Kasumi-1 (cell line): ENCODE results near the gene IGFBP2.

Source experiments
- DNase-seq, 2 experiments: peaks; one replicate each; lab custom pipeline; 2025; lab: John Stamatoyannopoulos, UW

IGFBP2 gene

GRCh38 chr2:216683846-216684245 lies 50.6 kb downstream of the IGFBP2 start:
- peak; percentile 10 to 12 for DNase-seq

GRCh38 chr2:216685327-216685875 lies 52.2 kb downstream of the IGFBP2 start:
- DNase-seq, result no peak

GRCh38 chr2:216687111-216687510 lies 53.9 kb downstream of the IGFBP2 start:
- no peak for DNase-seq

- peak; percentile 13 to 28 for DNase-seq
Observed at GRCh38 chr2:216687646-216688045, 54.4 kb downstream of the IGFBP2 start.

DNA sequence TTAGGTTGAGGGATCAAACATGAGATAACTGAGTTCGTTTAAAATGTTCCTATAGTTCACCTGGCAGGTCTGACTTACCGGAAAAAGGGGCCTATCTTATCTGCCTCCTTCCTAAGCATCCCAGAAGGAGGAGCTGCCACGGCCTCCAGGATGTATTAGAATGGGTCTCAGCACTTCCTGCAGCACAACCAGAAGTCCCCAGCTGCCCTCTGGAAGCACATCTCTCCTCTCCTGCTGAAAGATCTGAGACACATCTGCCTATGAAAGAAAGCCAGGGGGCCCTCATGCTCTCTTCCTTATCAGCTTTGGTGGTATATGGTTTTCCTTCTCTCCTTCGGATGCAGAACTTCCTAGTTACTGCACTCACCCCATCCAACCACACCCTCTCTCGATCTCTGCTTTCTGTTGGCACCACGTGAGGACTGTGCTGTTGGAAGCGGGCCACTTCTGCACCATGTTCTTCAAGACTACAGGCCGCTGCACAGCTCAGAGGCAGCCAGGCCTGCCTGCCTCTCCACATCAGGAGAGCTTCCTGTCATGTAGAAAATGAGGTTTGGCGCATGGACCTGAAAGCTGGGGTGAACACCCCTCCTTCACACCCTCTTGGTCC lies 55.6 kb downstream of the IGFBP2 start:
- no peak for DNase-seq

DNA sequence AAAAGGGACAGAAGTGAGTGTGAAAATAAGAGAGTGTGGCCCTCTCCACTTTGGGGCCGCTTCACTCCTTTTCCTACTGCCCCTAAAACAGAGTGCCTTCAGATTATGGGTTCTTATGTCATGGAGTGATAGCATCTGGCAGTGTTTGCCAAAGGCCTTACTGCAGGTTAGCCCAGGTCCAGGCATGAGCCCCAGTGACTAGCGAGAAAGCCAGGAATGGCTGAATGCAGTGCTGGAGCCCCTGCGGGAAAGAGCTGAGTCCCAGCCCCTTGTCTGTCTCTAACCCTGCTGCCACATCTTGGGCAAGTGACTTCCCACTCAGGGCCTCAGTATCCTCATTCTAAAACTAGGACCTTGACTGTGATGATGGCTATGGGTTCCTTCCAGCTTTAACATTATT lies 56.2 kb downstream of the IGFBP2 start:
- no peak for DNase-seq

DNA sequence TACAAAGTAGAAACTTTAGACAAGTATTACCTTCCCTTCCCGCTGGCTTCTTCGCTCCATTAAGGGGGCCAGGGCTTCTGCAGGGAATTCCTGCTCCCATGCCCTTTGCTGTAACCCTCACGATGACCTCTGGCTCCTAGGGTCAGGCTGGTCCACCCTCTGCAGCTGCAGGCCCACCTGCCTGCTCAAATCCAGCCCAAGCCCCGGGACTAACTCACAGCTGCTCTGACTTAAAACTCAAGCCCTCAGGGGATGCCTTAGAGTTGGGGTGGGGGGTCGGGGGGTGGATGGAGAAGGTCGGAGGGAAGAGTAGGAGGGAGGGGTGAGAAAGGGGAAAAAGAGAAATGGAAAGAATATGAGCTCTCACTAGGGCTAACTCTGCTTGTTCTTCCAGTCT lies 57.2 kb downstream of the IGFBP2 start:
- DNase-seq, result no peak

DNA sequence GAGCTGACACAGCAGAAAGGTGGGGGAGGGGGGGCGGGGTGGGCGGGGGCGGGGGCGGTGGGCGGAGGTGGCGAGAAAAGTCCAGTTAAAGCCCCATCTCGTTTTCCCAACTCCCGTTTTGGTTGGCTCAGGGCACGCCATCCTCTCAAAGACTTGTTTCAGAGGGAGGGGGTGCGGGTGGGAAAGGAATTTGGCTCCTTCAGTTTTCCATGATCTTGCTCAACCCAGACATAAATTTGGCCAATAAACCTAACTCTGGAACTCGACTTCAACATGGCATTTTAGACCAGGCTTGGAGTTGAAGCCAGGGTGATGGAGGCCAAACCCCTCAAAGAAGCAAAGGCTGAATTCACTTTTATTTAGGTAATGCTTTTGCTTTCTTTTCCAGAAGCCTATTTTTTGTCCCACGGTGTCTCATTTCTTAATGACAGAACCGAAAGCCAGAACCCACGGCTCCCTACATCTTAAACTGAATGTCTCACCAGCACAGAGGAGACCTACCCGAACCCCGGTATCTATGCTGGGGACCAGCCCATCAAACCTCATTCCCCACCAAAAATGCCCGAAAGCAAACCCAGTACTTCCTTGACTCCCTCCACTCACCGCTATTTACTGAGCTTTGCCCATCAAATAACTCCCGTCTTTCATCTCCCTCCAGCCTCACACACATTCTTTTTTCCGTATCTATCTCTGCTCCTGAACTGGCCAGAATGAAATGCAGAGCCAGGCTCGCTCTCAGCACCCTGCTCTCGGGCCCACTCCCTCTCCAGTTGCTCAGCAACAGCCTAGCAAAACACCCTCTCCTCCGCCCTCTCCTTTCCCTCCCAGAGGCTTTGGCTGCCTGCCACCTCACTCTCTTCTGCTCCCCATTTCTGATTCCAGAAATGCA lies 57.9 kb downstream of the IGFBP2 start:
- peak in 1 of 2 experiments; percentile 0 for DNase-seq

DNA sequence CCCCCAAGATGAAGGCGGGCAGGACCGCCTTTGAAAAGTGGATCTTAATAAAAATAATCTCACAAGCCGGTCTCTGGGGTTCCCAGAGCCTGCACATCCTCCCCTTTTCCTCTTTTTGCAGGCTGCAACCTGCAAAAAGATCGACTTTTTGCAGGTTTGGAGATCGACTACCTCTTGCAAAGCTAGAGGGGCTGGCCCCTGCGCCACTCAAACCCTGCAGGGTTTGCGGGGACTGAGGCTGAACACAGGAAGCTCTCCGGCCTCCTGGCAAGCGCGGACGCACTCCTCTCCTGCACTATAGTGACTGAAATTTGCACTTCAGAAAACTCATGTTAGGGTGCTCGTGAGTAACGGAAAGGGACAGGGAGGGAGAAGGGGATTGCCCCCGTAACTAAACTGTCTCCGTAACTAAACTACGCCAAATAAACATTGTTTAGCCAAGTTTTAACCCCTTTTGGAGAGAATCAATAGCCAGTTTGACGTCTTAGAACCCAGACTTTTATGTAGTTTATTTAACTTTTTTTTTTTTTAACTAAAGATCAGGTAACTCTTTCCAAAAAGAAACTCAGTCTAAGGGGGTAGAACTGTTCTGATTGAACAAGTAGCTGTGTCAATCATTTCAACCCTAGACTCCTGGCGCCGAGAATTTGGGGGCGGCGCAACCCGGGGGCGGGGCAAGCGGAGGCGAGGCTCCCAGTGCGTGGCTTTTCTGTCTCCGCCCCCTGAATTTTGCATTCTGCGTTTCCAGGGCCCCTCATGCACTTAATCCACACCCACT lies 59.6 kb downstream of the IGFBP2 start:
- DNase-seq, result peak in 1 of 2 experiments; percentile 0

GRCh38 chr2:216693414-216694080 lies 60.3 kb downstream of the IGFBP2 start:
- peak in 1 of 2 experiments; percentile 0 for DNase-seq

DNA sequence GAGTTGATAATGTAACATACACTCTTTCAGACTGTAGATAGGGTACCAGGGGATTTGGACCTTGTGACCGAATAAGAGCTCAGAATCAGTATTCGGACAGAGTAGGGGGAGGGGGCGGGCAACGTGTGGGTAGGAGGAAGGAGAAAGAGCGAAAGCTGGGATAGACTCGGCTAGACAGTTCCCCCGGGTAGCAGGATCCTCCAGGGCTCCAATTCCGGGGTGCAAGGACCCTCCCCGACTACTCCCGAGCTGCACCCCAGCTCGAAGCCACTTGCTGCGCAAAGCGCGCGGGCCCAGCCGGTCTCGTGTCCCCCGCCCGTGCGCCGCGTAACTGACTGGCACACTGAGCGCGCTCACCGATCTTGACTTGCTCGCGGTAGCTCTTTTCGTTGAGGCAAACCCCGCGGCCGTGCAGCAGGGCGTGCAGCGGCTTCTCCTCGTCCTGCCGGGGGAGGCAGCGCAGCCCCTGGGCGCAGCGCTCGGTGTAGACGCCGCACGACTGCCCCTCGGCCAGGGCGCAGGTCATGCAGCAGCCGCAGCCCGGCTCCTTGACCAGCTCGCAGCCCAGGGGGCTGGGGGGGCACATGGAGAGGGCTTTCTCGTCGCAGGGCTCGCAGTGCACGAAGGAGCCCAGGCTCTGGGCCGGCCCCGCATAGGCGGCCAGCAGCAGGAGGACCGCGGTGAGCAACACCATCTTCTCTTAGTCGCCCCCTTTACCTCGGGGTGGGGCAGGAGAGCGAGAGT lies 61.0 kb downstream of the IGFBP2 start:
- DNase-seq, result no peak

GRCh38 chr2:216694826-216695217 lies 61.6 kb downstream of the IGFBP2 start:
- no peak for DNase-seq

GRCh38 chr2:216695401-216695821 lies 62.2 kb downstream of the IGFBP2 start, which contains the start of gene IGFBP5:
TSS of gene IGFBP5 (minus strand) at chr2:216695549. CDS start at chr2:216694775, 774 bp downstream.
- peak; percentile 1 to 2 for DNase-seq

GRCh38 chr2:216696321-216696720 lies 63.1 kb downstream of the IGFBP2 start:
- DNase-seq, result no peak

DNA sequence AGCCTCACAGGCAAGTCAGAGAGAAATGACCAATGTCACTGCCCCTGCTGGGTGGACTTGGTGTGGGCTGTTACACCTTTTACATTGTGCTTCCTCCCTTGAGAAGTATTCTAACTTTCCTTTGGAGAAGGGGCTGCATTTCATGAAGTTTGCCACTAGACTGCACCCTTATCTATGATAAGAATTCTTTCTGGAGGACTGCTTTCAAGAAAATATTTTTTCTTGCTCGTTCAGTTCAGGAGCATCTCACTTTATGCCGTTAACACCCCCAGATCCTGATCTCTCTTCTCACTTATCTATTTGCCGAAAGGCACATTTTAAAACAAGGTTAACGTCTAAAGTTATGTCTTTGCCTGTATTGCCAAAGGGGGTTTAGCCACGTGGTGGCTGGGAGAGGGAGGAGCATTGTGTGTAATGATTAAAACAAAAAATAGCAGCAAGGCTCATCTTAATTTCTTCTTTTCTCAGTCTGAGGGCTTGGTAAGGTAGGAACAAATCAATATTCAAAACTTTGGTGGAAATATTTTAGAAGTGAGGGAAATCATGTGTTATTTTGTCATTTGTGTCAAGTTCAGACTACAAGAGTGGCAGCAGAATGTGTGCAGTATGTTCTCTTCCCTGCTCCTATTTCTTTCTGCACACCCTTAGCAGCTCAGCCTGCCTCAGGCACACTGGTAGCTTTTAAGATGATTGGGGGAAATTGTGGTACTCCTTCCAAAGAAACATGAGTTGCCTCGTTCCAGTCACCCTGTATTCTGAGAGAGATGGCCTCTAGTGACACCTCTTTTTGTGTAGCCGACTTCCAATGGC lies 63.7 kb downstream of the IGFBP2 start:
- DNase-seq, result peak; percentile 21 to 33

- no peak for DNase-seq
Observed at GRCh38 chr2:216698293-216698692, 65.1 kb downstream of the IGFBP2 start.

DNA sequence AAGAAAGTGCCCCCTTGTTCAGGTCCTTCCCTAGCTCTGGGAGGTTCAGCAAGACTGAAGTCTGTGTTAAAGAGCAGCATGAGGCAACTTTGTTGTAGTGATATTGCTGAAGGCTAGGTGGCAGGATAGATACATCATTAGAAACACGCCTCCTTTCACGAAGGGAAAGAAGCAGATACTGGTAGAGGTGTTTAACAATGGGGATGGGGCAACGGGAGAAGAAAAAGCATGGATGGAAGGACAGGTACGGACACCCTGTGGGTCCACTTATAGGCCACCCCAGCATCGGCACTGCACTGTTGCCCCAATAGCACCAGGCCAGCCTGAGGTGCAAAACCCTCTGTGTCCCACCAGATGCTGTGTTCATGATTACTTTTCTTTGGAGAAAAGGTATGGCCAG lies 65.7 kb downstream of the IGFBP2 start:
- peak; percentile 53 to 63 for DNase-seq

- no peak for DNase-seq
Observed at GRCh38 chr2:216700088-216700567, 66.9 kb downstream of the IGFBP2 start.

GRCh38 chr2:216700781-216701180 lies 67.6 kb downstream of the IGFBP2 start:
- DNase-seq, result no peak

DNA sequence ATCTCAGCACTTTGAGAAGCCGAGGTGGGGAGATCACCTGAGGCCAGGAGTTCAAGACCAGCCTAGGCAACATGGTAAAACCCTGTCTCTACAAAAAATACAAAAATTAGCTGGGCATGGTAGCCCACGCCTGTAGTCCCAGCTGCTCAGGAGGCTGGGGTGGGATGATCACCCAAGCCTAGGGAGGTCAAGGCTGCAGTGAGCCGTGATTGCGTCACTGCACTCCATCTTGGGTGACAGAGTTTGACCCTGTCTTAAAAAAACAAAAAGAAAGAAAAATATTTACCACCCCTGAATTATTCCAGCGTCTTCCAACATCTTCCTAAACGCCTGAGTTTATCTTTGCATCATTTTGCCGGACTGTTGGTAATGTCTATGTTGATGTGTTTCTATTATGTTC lies 68.3 kb downstream of the IGFBP2 start:
- DNase-seq, result no peak
